GM12878 (cell line): ENCODE results near the gene AKAP11. TPM values are rescaled to one million over a fixed set of nuclear protein-coding genes. Genes with fewer than 3 reads are reported as not detected.

Source experiments
- ATAC-seq: fragments of 200-7000 bp; cut with Tn5 transposase; 3 replicates; pipeline ENCODE4 v1.9.1; 2020; ENCODE audit warnings: mild to moderate bottlenecking, moderate library complexity
- BruUV-seq: library from RNA; stranded (reverse); fragments of 400-500 nt; replicated peaks from 2 replicates; lab custom pipeline; 2021; lab: Mats Ljungman, UMichigan
- CTCF ChIA-PET: fragments of 300-600 bp; sonication (Branson Sonifier 250); formaldehyde crosslinking; extraction: SDS; loops from one replicate; lab custom pipeline; 2021; ENCODE audit warnings: inconsistent platforms; lab: Yijun Ruan, JAX
- POLR2A ChIA-PET: fragments of 350-600 bp; formaldehyde crosslinking; extraction: SDS; loops from one replicate; lab custom pipeline; 2021; ENCODE audit warnings: inconsistent platforms; lab: Charles Lee
- RAD21 ChIA-PET: fragments of 300-600 bp; sonication (Branson Sonifier 250); formaldehyde crosslinking; loops from one replicate; lab custom pipeline; 2023; ENCODE audit warnings: antibody characterized with exemption; ENCODE audit not compliant: unreplicated experiment; lab: Charles Lee
- SMC1A ChIA-PET: fragments of 300-600 bp; sonication (Branson Sonifier 250); formaldehyde crosslinking; loops from one replicate; lab custom pipeline; 2023; ENCODE audit not compliant: unreplicated experiment, uncharacterized antibody; lab: Charles Lee
- DNase-seq: peaks from one replicate; pipeline ENCODE4 v3.0.0-alpha.2; 2011; ENCODE audit warnings: low read depth, low spot score
- FAIRE-seq: peaks from 3 replicates; lab custom pipeline; 2011; peaks lifted over from hg19 to GRCh38; lab: Jason Lieb, UNC
- H2AFZ ChIP-seq: 2 replicates; pipeline ENCODE4 v1.6.0; 2011; ENCODE audit warnings: low read depth, low read length, control low read depth; ENCODE audit not compliant: control insufficient read depth
- H3K27ac ChIP-seq: 2 replicates; pipeline ENCODE4 v1.5.1; 2011; ENCODE audit warnings: control low read depth; ENCODE audit not compliant: control insufficient read depth, insufficient read depth
- H3K27me3 ChIP-seq, 2 experiments: replicated peaks in 1 of 2; 2 replicates each; pipeline versions ENCODE4 v1.6.0 to v1.6.1; 2011; ENCODE audit warnings: low read length in 1 of 2; ENCODE audit not compliant: control insufficient read depth in 2 of 2, insufficient read depth in 2 of 2
- H3K36me3 ChIP-seq, 2 experiments: 2 replicates each; pipeline ENCODE4 v1.5.1; 2011; ENCODE audit warnings: low read length in 1 of 2; ENCODE audit not compliant: control insufficient read depth in 2 of 2, insufficient read depth in 2 of 2
- H3K4me1 ChIP-seq: 2 replicates; pipeline ENCODE4 v1.6.1; 2011; ENCODE audit warnings: mild to moderate bottlenecking, low read length, moderate library complexity, mixed read lengths; ENCODE audit not compliant: control insufficient read depth, insufficient read depth
- H3K4me2 ChIP-seq: 2 replicates; pipeline ENCODE4 v1.6.0; 2011; ENCODE audit warnings: control low read depth; ENCODE audit not compliant: control insufficient read depth, insufficient read depth
- H3K4me3 ChIP-seq: fragments of 200-600 bp; sonication (generic); 2 replicates; pipeline ENCODE4 v1.5.1; 2016
- H3K79me2 ChIP-seq: 2 replicates; pipeline ENCODE4 v1.6.0; 2011; ENCODE audit warnings: low read length; ENCODE audit not compliant: control insufficient read depth, insufficient read depth
- H3K9ac ChIP-seq: 2 replicates; pipeline ENCODE4 v1.8.0; 2011; ENCODE audit warnings: low read length, control low read depth, mixed read lengths; ENCODE audit not compliant: control insufficient read depth, insufficient read depth
- H3K9me3 ChIP-seq: replicated peaks from 3 replicates; pipeline ENCODE4 v1.5.1; 2011; ENCODE audit warnings: mild to moderate bottlenecking, low read length; ENCODE audit not compliant: control insufficient read depth, insufficient read depth
- H4K20me1 ChIP-seq: 2 replicates; pipeline ENCODE4 v1.6.0; 2011; ENCODE audit not compliant: control insufficient read depth, insufficient read depth
- CBFB ChIP-seq: IDR thresholded peaks from 2 replicates; pipeline ENCODE4 v1.6.1; 2016; ENCODE audit warnings: antibody characterized with exemption, low read depth
- CBX5 ChIP-seq: sonication (generic); IDR thresholded peaks from 2 replicates; pipeline ENCODE4 v1.6.1; 2016; ENCODE audit warnings: low read depth, moderate library complexity, mild to moderate bottlenecking, inconsistent platforms
- CHD4 ChIP-seq: fragments of 200-600 bp; sonication (generic); IDR thresholded peaks from 2 replicates; pipeline ENCODE4 v1.6.1; 2016; ENCODE audit warnings: mild to moderate bottlenecking
- E2F8 ChIP-seq: fragments of 450-650 bp; IDR thresholded peaks from 2 replicates; pipeline ENCODE4 v1.6.1; 2018; ENCODE audit warnings: mild to moderate bottlenecking, low read depth, moderate library complexity; ENCODE audit not compliant: partially characterized antibody
- LARP7 ChIP-seq: fragments of 450-650 bp; IDR thresholded peaks from 2 replicates; pipeline ENCODE4 v1.6.1; 2017; ENCODE audit warnings: mild to moderate bottlenecking
- MTA2 ChIP-seq: fragments of 450-650 bp; IDR thresholded peaks from 2 replicates; pipeline ENCODE4 v1.6.1; 2016; ENCODE audit warnings: low read depth, mild to moderate bottlenecking, moderate library complexity
- SP1 ChIP-seq: IDR thresholded peaks from one replicate; pipeline ENCODE4 v1.6.1; 2011; ENCODE audit warnings: low read depth, low read length
- STAT3 ChIP-seq: IDR thresholded peaks from 2 replicates; pipeline ENCODE4 v1.6.1; 2011; ENCODE audit warnings: low read depth, low read length, improper control_type of control experiment
- TCF7 ChIP-seq: IDR thresholded peaks from 2 replicates; pipeline ENCODE4 v1.6.1; 2014; ENCODE audit warnings: antibody characterized with exemption, borderline replicate concordance
- ZBTB11 ChIP-seq: fragments of 450-650 bp; formaldehyde crosslinking; IDR thresholded peaks from 2 replicates; pipeline ENCODE4 v1.5.0; 2022; ENCODE audit warnings: mild to moderate bottlenecking, missing genetic modification characterization
- WGBS: methylation state at CpG from one replicate; pipeline ENCODE4 v1.1.6; 2016; ENCODE audit warnings: low lambda C conversion rate; ENCODE audit not compliant: insufficient replicate concordance, insufficient coverage; ENCODE audit errors: missing lambda C conversion rate; 5-methylcytosine and 5-hydroxymethylcytosine counted together
- in situ Hi-C: fragments of 300-500 bp; cut with MboI; formaldehyde crosslinking; loops from 9 replicates; pipeline ENCODE4 v1.14.3; 2018; ENCODE audit warnings: mixed read lengths
- intact Hi-C: fragments of 100-400 bp; cut with micrococcal nuclease; formaldehyde crosslinking; loops from one replicate; pipeline ENCODE4 v1.14.2; 2022; ENCODE audit not compliant: unreplicated experiment
- polyA plus RNA-seq, 11 experiments: library from polyadenylated mRNA; depleted of rRNA in 4 of 11; unstranded in 6 of 11; stranded (reverse) in 5 of 11; fragments of >200 nt; fragmentation: Nextera tagmentation in 4 of 11; fragmentation: Illumina TruSeq in 1 of 11; extraction: Ambion mirVana in 4 of 11; extraction: Trizol in 1 of 11; gene quantifications; 1 replicate in 1 of 11; 2 replicates in 10 of 11; pipeline versions ENCODE4 v1.2.1 to v1.2.3, GENCODE V29; 2011 to 2016; ENCODE audit warnings: inconsistent platforms in 2 of 11, missing spikeins in 2 of 11, low read depth in 1 of 11
- total RNA-seq, 4 experiments: library from RNA; depleted of rRNA in 3 of 4; stranded (reverse); fragments of >200 nt in 3 of 4; fragmentation: Illumina TruSeq in 1 of 4; extraction: Trizol in 1 of 4; gene quantifications; 2 replicates each; pipeline versions ENCODE4 v1.2.1 to v1.2.3, GENCODE V29; 2013 to 2021

AKAP11 gene
- total and polyA plus RNA-seq, 10 of the 15 experiments (the other 5 are each of a cell fraction or from before 2014, with no cell fraction given) = 4.8 to 36.8 (median 17.9) TPM

GRCh38 chr13:42229287-42229686, 42.7 kb upstream of the AKAP11 start:
- in situ Hi-C loops = no loop called here
- ChIA-PET RAD21 (no interaction called here), CTCF (no interaction called here), POLR2A (no interaction called here), SMC1A (interaction anchor here (1.3 kb wide), 1 partner anchor 8 kb away, joined by 4 read pairs; no protein-coding TSS in a partner anchor)
- Histone ChIP-seq H3K27me3 (no peaks in the 10 kb centered on the region), H3K27ac (no peak overlapping the region), H3K36me3 (peaks cover 0 to 4% of the 10 kb centered on the region in 2 experiments; a peak in 1 of 4 replicates), H3K9ac (no peak overlapping the region), H3K4me3 (no peak overlapping the region), H3K79me2 (no peaks in the 10 kb centered on the region), H3K4me1 (no peaks in the 10 kb centered on the region), H2AFZ (no peak overlapping the region), H4K20me1 (no peaks in the 10 kb centered on the region), H3K4me2 (no peak overlapping the region), H3K9me3 (no peaks in the 10 kb centered on the region)
- ATAC-seq = no peak
- BruUV-seq = no TSS peak
- FAIRE-seq = no peak
- intact Hi-C loops = no loop called here
- 97% methylated on average over 3 of the region's 3 CpGs for WGBS
- DNase-seq = no peak
- TF ChIP-seq TCF7 (no peak), CBFB (no peak), ZBTB11 (no peak), LARP7 (no peak), CBX5 (no peak), E2F8 (no peak), MTA2 (no peak), SP1 (no peak), CHD4 (no peak), STAT3 (no peak)
